Thyroid gland (tissue), 4 donors: Measurements from ENCODE around the gene TBL1Y.
"Not testable (repeated sequence)": the region's sequence is repeated elsewhere in the genome, so short reads cannot be mapped to it uniquely, and the experiment has no call there.

Experiments
- CTCF ChIP-seq, 6 experiments: fragments of 200-600 bp in 3 of 6; fragments of 450-650 bp in 3 of 6; sonication (generic) in 3 of 6; IDR thresholded peaks; one replicate each; pipeline ENCODE4 v1.5.1; 2016 to 2019; ENCODE audit warnings: antibody characterized with exemption in 6 of 6, mild to moderate bottlenecking in 2 of 6, inconsistent platforms in 1 of 6, moderate library complexity in 1 of 6
- POLR2A ChIP-seq, 2 donors: fragments of 450-650 bp; IDR thresholded peaks; one replicate each; pipeline ENCODE4 v1.6.1; 2017; ENCODE audit warnings: antibody characterized with exemption in 2 of 2, mild to moderate bottlenecking in 2 of 2, moderate library complexity in 1 of 2

GRCh38 chrY:6908021-6908420, 2.5 kb upstream of the TBL1Y start:
- TF ChIP-seq POLR2A, CTCF (IDR thresholded peaks at IDR 0.05): not testable (repeated sequence)
